ENCODE results near the gene CMC4. TPM values are rescaled to one million over a fixed set of nuclear protein-coding genes. Genes with fewer than 3 reads are reported as not detected.

CMC4 gene
- total RNA-seq, 2 donors from 2014 or later, result 18.4 to 19.4 TPM

- ATAC-seq (no peak), DNase-seq (no peak)
- intact Hi-C loops (cut with DNase I), result no loop called here
Observed at GRCh38 chrX:155023907-155024833, 46.8 kb downstream of the CMC4 start.

GRCh38 chrX:155022585-155022984 is 48.4 kb downstream of the CMC4 start, which contains the start of gene F8:
Gene F8, minus strand, starts transcription at chrX:155022723. Its CDS starts 171 bp downstream, at chrX:155022552.
- no peak for DNase-seq
- no peak for ATAC-seq
- intact Hi-C loops (cut with DNase I), result no loop called here

- intact Hi-C loops (cut with DNase I), result no loop called here
- DNase-seq (no peak), ATAC-seq (no peak)
Observed at GRCh38 chrX:155020591-155020990, 50.3 kb downstream of the CMC4 start.

Other genes starting within 250 kb of the CMC4 start
- not detected for gene SMIM9, start 236.5 kb downstream of the CMC4 start, total RNA-seq
- gene F8A1, start 184.8 kb downstream of the CMC4 start, total RNA-seq, result 10 to 100 TPM; 22.0 to 27.8 TPM
- 10 to 100 TPM; 45.7 to 53.6 TPM for gene F8, start 48.4 kb downstream of the CMC4 start, total RNA-seq
- gene FUNDC2, start 44.3 kb downstream of the CMC4 start, total RNA-seq, result 100 to 1,000 TPM; 268 to 283 TPM
- gene MTCP1, start within 50 bp of the CMC4 start, total RNA-seq, result 10 to 100 TPM; 51.5 to 53.6 TPM
- gene BRCC3, start 372 bp upstream of the CMC4 start, total RNA-seq, result 10 to 100 TPM; 11.8 to 13.4 TPM
- 10 to 100 TPM; 59.2 to 60.2 TPM for gene VBP1, start 145.3 kb upstream of the CMC4 start, total RNA-seq
- under 1 TPM; 0.24 to 0.27 TPM for gene RAB39B, start 193.4 kb upstream of the CMC4 start, total RNA-seq

Data from left cardiac atrium (tissue), 4 donors.